HepG2 (cell line): ENCODE data around the gene TBC1D2B. TPM values are rescaled to one million over a fixed set of nuclear protein-coding genes. Genes with fewer than 3 reads are reported as not detected.

Experiments
- DNMT3B ChIP-seq: conservative IDR thresholded peaks from 2 replicates; pipeline ENCODE4 v1.6.1; 2016; ENCODE audit warnings: missing biosample characterization, control low read depth
- FOXA1 ChIP-seq, 2 experiments: fragments of 450-650 bp in 1 of 2; sonication (generic) in 1 of 2; formaldehyde crosslinking in 1 of 2; IDR thresholded peaks; 2 replicates each; pipeline versions ENCODE4 v1.4.0 to v1.6.1; 2016 to 2020; ENCODE audit warnings: missing genetic modification reagents in 1 of 2
- FUBP1 ChIP-seq: sonication (generic); formaldehyde crosslinking; IDR thresholded peaks from 2 replicates; pipeline ENCODE4 v1.5.1; 2020; ENCODE audit warnings: missing genetic modification reagents, mild to moderate bottlenecking, borderline replicate concordance
- IKZF4 ChIP-seq: sonication (generic); formaldehyde crosslinking; IDR thresholded peaks from 2 replicates; pipeline ENCODE4 v1.5.1; 2020; ENCODE audit warnings: borderline replicate concordance, mild to moderate bottlenecking, low read depth, missing genetic modification reagents; ENCODE audit errors: not compliant biosample characterization
- ISX ChIP-seq: sonication (generic); formaldehyde crosslinking; conservative IDR thresholded peaks from 2 replicates; pipeline ENCODE4 v1.5.0; 2020; ENCODE audit warnings: missing genetic modification reagents
- JUN ChIP-seq: sonication (generic); formaldehyde crosslinking; IDR thresholded peaks from 2 replicates; pipeline ENCODE4 v1.4.0; 2020; ENCODE audit warnings: mild to moderate bottlenecking, missing genetic modification reagents
- NCOA2 ChIP-seq: sonication (generic); formaldehyde crosslinking; IDR thresholded peaks from 2 replicates; pipeline ENCODE4 v1.8.0; 2022; ENCODE audit warnings: inconsistent platforms
- SMARCC2 ChIP-seq: fragments of 450-650 bp; IDR thresholded peaks from 2 replicates; pipeline ENCODE4 v1.6.1; 2017; ENCODE audit warnings: antibody characterized with exemption, mild to moderate bottlenecking
- SNAPC2 ChIP-seq: sonication (generic); formaldehyde crosslinking; IDR thresholded peaks from 2 replicates; pipeline ENCODE4 v1.8.1; 2022; ENCODE audit warnings: mild to moderate bottlenecking, missing genetic modification reagents
- TRAFD1 ChIP-seq: sonication (generic); formaldehyde crosslinking; IDR thresholded peaks from 2 replicates; pipeline ENCODE4 v1.5.1; 2020; ENCODE audit warnings: missing genetic modification reagents, mild to moderate bottlenecking, borderline replicate concordance
- ZFAT ChIP-seq: sonication (generic); formaldehyde crosslinking; conservative IDR thresholded peaks from 2 replicates; pipeline ENCODE4 v1.8.1; 2023; ENCODE audit warnings: missing genetic modification reagents, inconsistent platforms
- ZNF160 ChIP-seq: sonication (generic); formaldehyde crosslinking; IDR thresholded peaks from 2 replicates; pipeline ENCODE4 v1.8.0; 2022; ENCODE audit warnings: mild to moderate bottlenecking, inconsistent platforms, missing genetic modification reagents
- ZNF251 ChIP-seq: sonication (generic); formaldehyde crosslinking; IDR thresholded peaks from 2 replicates; pipeline ENCODE4 v1.9.0; 2021; ENCODE audit warnings: mild to moderate bottlenecking, missing genetic modification reagents
- ZNF382 ChIP-seq: sonication (generic); formaldehyde crosslinking; IDR thresholded peaks from 2 replicates; pipeline ENCODE4 v1.5.0; 2020; ENCODE audit warnings: missing genetic modification reagents, mild to moderate bottlenecking, borderline replicate concordance
- ZNF441 ChIP-seq: sonication (generic); formaldehyde crosslinking; IDR thresholded peaks from 2 replicates; pipeline ENCODE4 v1.7.0; 2021; ENCODE audit warnings: missing genetic modification reagents, borderline replicate concordance
- ZNF512B ChIP-seq: sonication (generic); formaldehyde crosslinking; IDR thresholded peaks from 2 replicates; pipeline ENCODE4 v1.5.1; 2020; ENCODE audit warnings: missing genetic modification reagents, mild to moderate bottlenecking, borderline replicate concordance
- ZNF652 ChIP-seq: IDR thresholded peaks from 2 replicates; pipeline ENCODE4 v1.6.1; 2016; ENCODE audit warnings: low read depth, borderline replicate concordance
- polyA plus RNA-seq, 8 experiments: library from polyadenylated mRNA; depleted of rRNA in 3 of 8; stranded (reverse) in 7 of 8; unstranded in 1 of 8; fragments of >200 nt; fragmentation: Illumina TruSeq in 4 of 8; extraction: Trizol in 4 of 8; gene quantifications; 2 replicates each; pipeline versions ENCODE4 v1.2.1 to v1.2.3, GENCODE V29; 2011 to 2016; ENCODE audit warnings: low read depth in 4 of 8, missing spikeins in 1 of 8, mixed read lengths in 1 of 8; ENCODE audit not compliant: insufficient read depth in 1 of 8
- total RNA-seq, 5 experiments: library from RNA; depleted of rRNA; stranded (reverse); fragments of >200 nt; fragmentation: Illumina TruSeq; extraction: Trizol; gene quantifications; 2 replicates each; pipeline ENCODE4 v1.2.3, GENCODE V29; 2016; ENCODE audit warnings: low read depth in 1 of 5
- TF ChIP-seq, protein P1 (sequence below): sonication (generic); formaldehyde crosslinking; IDR thresholded peaks from 2 replicates; pipeline ENCODE4 v1.5.0; 2020; ENCODE audit warnings: missing genetic modification reagents
- TF ChIP-seq, protein P2 (sequence below): sonication (generic); formaldehyde crosslinking; IDR thresholded peaks from 2 replicates; pipeline ENCODE4 v1.8.1; 2023; ENCODE audit warnings: missing genetic modification reagents, mild to moderate bottlenecking, borderline replicate concordance
- TF ChIP-seq, protein P3 (sequence below): sonication (generic); formaldehyde crosslinking; IDR thresholded peaks from 2 replicates; pipeline ENCODE4 v1.8.0; 2022; ENCODE audit warnings: mild to moderate bottlenecking, missing genetic modification reagents, moderate library complexity

TBC1D2B gene
- total and polyA plus RNA-seq, 2 of the 13 experiments (the other 11 are each of a cell fraction or from before 2014, with no cell fraction given) = 10.1 to 14.4 TPM

- TF ChIP-seq, protein P1, sequence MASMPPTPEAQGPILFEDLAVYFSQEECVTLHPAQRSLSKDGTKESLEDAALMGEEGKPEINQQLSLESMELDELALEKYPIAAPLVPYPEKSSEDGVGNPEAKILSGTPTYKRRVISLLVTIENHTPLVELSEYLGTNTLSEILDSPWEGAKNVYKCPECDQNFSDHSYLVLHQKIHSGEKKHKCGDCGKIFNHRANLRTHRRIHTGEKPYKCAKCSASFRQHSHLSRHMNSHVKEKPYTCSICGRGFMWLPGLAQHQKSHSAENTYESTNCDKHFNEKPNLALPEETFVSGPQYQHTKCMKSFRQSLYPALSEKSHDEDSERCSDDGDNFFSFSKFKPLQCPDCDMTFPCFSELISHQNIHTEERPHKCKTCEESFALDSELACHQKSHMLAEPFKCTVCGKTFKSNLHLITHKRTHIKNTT (CRISPR knock-in tag) = no peak
- TF ChIP-seq ZNF441 (CRISPR knock-in tag) (no peak), ZNF382 (CRISPR knock-in tag) (no peak), ZNF512B (CRISPR knock-in tag) (no peak), FOXA1 (IDR thresholded peaks at IDR 0.05) (no peak), FOXA1 (CRISPR knock-in tag; IDR thresholded peaks at IDR 0.05) (peak; percentile 72), IKZF4 (CRISPR knock-in tag) (no peak), SMARCC2 (no peak), ZNF251 (CRISPR knock-in tag) (no peak), NCOA2 (CRISPR knock-in tag) (peak; percentile 56; the same call in 1 of the 2 replicates), FUBP1 (CRISPR knock-in tag) (no peak), TRAFD1 (CRISPR knock-in tag) (no peak), ZNF160 (CRISPR knock-in tag) (no peak), JUN (0 out of 2 replicates have a peak, but pooled peaks have one; percentile 28), ZFAT (no peak), ISX (CRISPR knock-in tag) (no peak), ZNF652 (CRISPR knock-in tag) (no peak), DNMT3B (CRISPR knock-in tag) (no peak), SNAPC2 (no peak)
- TF ChIP-seq, protein P2, sequence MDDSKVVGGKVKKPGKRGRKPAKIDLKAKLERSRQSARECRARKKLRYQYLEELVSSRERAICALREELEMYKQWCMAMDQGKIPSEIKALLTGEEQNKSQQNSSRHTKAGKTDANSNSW (CRISPR knock-in tag) = no peak
- TF ChIP-seq, protein P3, sequence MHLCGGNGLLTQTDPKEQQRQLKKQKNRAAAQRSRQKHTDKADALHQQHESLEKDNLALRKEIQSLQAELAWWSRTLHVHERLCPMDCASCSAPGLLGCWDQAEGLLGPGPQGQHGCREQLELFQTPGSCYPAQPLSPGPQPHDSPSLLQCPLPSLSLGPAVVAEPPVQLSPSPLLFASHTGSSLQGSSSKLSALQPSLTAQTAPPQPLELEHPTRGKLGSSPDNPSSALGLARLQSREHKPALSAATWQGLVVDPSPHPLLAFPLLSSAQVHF (CRISPR knock-in tag) = no peak
Measured at GRCh38 chr15:78035861-78036476, 41.5 kb downstream of the TBC1D2B start (continued).
